OCI-LY7 (cell line): ENCODE data around the gene WIZ.

Experiments
- EZH2phosphoT487 ChIP-seq: fragments of 200-600 bp; sonication (generic); IDR thresholded peaks from 2 replicates; pipeline ENCODE4 v1.6.1; 2018; ENCODE audit warnings: low read depth, borderline replicate concordance, mild to moderate bottlenecking, mixed run types, antibody characterized with exemption, low read length, moderate library complexity, mixed read lengths
- TF ChIP-seq, protein P1 (sequence below): fragments of 200-600 bp; sonication (generic); conservative IDR thresholded peaks from 2 replicates; pipeline ENCODE4 v1.5.1; 2014; ENCODE audit warnings: mild to moderate bottlenecking, antibody characterized with exemption, low read length, moderate library complexity, mixed read lengths

DNA sequence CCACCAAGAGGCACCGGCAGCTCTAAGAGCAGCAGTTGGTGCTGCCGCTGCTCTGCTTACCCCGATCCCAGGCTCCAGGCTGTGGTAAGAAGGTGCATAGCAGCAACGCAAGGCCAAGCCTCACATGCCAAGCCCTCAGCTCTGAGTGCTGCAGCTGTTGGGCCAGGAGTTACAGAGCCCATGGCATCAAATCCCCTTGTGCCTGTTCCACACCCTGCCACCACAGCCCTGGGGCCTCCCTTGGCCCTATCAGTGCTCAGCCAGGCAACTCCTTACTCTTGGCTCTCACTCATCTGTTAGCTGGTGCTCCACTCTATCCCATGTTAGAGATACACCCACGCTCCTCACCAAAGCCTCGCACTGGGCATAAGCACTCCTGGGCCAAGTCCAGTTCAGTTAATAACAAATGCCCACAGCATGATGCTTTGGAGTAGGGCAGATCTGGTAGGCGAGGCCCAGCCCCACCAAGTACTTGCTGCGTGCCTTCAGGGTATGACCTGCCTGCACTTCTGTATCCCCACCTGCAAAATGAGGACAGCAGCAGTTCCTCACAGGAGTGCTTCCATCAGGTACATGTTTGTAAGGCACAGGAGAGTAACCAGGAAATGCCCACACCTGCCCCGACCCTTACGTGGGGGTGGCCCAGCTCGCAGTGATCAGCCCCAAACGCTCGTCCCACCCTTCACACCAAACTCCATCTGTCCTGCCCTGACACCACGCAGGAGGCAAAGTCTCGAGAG is 47.2 kb downstream of the WIZ start:
- TF ChIP-seq, protein P1, sequence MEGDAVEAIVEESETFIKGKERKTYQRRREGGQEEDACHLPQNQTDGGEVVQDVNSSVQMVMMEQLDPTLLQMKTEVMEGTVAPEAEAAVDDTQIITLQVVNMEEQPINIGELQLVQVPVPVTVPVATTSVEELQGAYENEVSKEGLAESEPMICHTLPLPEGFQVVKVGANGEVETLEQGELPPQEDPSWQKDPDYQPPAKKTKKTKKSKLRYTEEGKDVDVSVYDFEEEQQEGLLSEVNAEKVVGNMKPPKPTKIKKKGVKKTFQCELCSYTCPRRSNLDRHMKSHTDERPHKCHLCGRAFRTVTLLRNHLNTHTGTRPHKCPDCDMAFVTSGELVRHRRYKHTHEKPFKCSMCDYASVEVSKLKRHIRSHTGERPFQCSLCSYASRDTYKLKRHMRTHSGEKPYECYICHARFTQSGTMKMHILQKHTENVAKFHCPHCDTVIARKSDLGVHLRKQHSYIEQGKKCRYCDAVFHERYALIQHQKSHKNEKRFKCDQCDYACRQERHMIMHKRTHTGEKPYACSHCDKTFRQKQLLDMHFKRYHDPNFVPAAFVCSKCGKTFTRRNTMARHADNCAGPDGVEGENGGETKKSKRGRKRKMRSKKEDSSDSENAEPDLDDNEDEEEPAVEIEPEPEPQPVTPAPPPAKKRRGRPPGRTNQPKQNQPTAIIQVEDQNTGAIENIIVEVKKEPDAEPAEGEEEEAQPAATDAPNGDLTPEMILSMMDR: no peak
- no peak for TF ChIP-seq EZH2phosphoT487
